HEK293 (cell line): ENCODE measurements around the gene ZDHHC14.

Source experiments
- CTCF ChIA-PET: fragments of 350-600 bp; formaldehyde crosslinking; extraction: SDS; loops from one replicate; lab custom pipeline; 2021; ENCODE audit warnings: antibody characterized with exemption; lab: Yijun Ruan, JAX
- POLR2A ChIA-PET: fragments of 300-600 bp; formaldehyde crosslinking; extraction: SDS; loops from one replicate; lab custom pipeline; 2020; ENCODE audit warnings: antibody characterized with exemption, inconsistent platforms; lab: Yijun Ruan, JAX
- H3K27ac ChIP-seq: fragments of 200-500 bp; sonication (Bioruptor generic); 2 replicates; pipeline ENCODE4 v1.5.1; 2014; ENCODE audit warnings: low read depth, low read length, control low read depth, inconsistent platforms; ENCODE audit errors: extremely low read depth
- H3K36me3 ChIP-seq, 2 experiments: fragments of 200-500 bp in 1 of 2; sonication (Bioruptor generic) in 1 of 2; 1 replicate in 1 of 2; 2 replicates in 1 of 2; pipeline ENCODE4 v1.5.1; 2014 to 2017; ENCODE audit warnings: inconsistent platforms in 2 of 2, low read length in 2 of 2; ENCODE audit not compliant: control insufficient read depth in 2 of 2, insufficient read depth in 1 of 2
- H3K4me1 ChIP-seq: fragments of 200-500 bp; sonication (Bioruptor generic); 2 replicates; pipeline ENCODE4 v1.5.1; 2014; ENCODE audit warnings: mild to moderate bottlenecking, low read length, inconsistent platforms; ENCODE audit not compliant: control insufficient read depth, insufficient read depth
- H3K4me3 ChIP-seq: 2 replicates; pipeline ENCODE4 v1.5.1; 2011; ENCODE audit warnings: low read depth, mild to moderate bottlenecking, control low read depth, low read length, moderate library complexity
- H3K9me3 ChIP-seq: fragments of 200-500 bp; sonication (Bioruptor generic); 2 replicates; pipeline ENCODE4 v1.5.1; 2014; ENCODE audit warnings: low read depth, low read length, inconsistent platforms; ENCODE audit not compliant: control insufficient read depth, insufficient read depth
- BCL11A ChIP-seq: fragments of 450-650 bp; formaldehyde crosslinking; IDR thresholded peaks from 2 replicates; pipeline ENCODE4 v1.5.1; 2016; ENCODE audit warnings: low read depth, missing biosample characterization, missing genetic modification characterization
- IKZF3 ChIP-seq: fragments of 450-650 bp; IDR thresholded peaks from 2 replicates; pipeline ENCODE4 v1.5.0; 2018; ENCODE audit warnings: missing biosample characterization, mild to moderate bottlenecking, missing genetic modification characterization, moderate library complexity
- RBAK ChIP-seq: fragments of 450-650 bp; formaldehyde crosslinking; IDR thresholded peaks from 2 replicates; pipeline ENCODE4 v1.5.1; 2016; ENCODE audit warnings: missing biosample characterization, missing genetic modification characterization
- SETDB1 ChIP-seq: IDR thresholded peaks from one replicate; pipeline ENCODE4 v1.6.1; 2017; ENCODE audit warnings: mild to moderate bottlenecking, low read length, moderate library complexity, mixed read lengths; ENCODE audit not compliant: insufficient read length
- YY2 ChIP-seq: fragments of 450-650 bp; formaldehyde crosslinking; IDR thresholded peaks from 2 replicates; pipeline ENCODE4 v1.5.1; 2016; ENCODE audit warnings: missing biosample characterization, missing genetic modification characterization
- ZNF10 ChIP-seq: fragments of 450-650 bp; formaldehyde crosslinking; IDR thresholded peaks from 2 replicates; pipeline ENCODE4 v1.5.1; 2017; ENCODE audit warnings: missing biosample characterization, missing genetic modification characterization
- ZNF121 ChIP-seq: fragments of 450-650 bp; formaldehyde crosslinking; IDR thresholded peaks from 2 replicates; pipeline ENCODE4 v1.5.1; 2016; ENCODE audit warnings: missing biosample characterization, missing genetic modification characterization
- ZNF138 ChIP-seq: fragments of 450-650 bp; formaldehyde crosslinking; IDR thresholded peaks from 2 replicates; pipeline ENCODE4 v1.5.1; 2016; ENCODE audit warnings: missing biosample characterization, missing genetic modification characterization, borderline replicate concordance
- ZNF266 ChIP-seq: fragments of 450-650 bp; formaldehyde crosslinking; IDR thresholded peaks from 2 replicates; pipeline ENCODE4 v1.5.1; 2016; ENCODE audit warnings: missing biosample characterization, missing genetic modification characterization, low read depth
- ZNF501 ChIP-seq: fragments of 450-650 bp; formaldehyde crosslinking; IDR thresholded peaks from 2 replicates; pipeline ENCODE4 v1.5.1; 2016; ENCODE audit warnings: missing biosample characterization, missing genetic modification characterization
- ZNF548 ChIP-seq: fragments of 450-650 bp; formaldehyde crosslinking; IDR thresholded peaks from 2 replicates; pipeline ENCODE4 v1.5.1; 2016; ENCODE audit warnings: missing biosample characterization, missing genetic modification characterization
- ZNF596 ChIP-seq: fragments of 450-650 bp; IDR thresholded peaks from 2 replicates; pipeline ENCODE4 v1.5.0; 2018; ENCODE audit warnings: missing biosample characterization, mild to moderate bottlenecking, missing genetic modification characterization, moderate library complexity
- ZNF610 ChIP-seq: fragments of 450-650 bp; formaldehyde crosslinking; IDR thresholded peaks from 2 replicates; pipeline ENCODE4 v1.5.1; 2016; ENCODE audit warnings: missing biosample characterization, missing genetic modification characterization, borderline replicate concordance
- ZNF623 ChIP-seq: fragments of 450-650 bp; formaldehyde crosslinking; IDR thresholded peaks from 2 replicates; pipeline ENCODE4 v1.5.1; 2016; ENCODE audit warnings: missing biosample characterization, missing genetic modification characterization
- ZNF654 ChIP-seq: fragments of 450-650 bp; formaldehyde crosslinking; IDR thresholded peaks from 2 replicates; pipeline ENCODE4 v1.5.1; 2016; ENCODE audit warnings: low read depth, missing biosample characterization, missing genetic modification characterization
- ZNF768 ChIP-seq: fragments of 450-650 bp; formaldehyde crosslinking; IDR thresholded peaks from 2 replicates; pipeline ENCODE4 v1.5.1; 2018; ENCODE audit warnings: missing biosample characterization, mild to moderate bottlenecking, missing genetic modification characterization
- ZNF791 ChIP-seq: fragments of 450-650 bp; formaldehyde crosslinking; IDR thresholded peaks from 2 replicates; pipeline ENCODE4 v1.5.1; 2016; ENCODE audit warnings: missing biosample characterization, missing genetic modification characterization
- ZNF830 ChIP-seq: fragments of 450-650 bp; IDR thresholded peaks from 2 replicates; pipeline ENCODE4 v1.5.0; 2018; ENCODE audit warnings: missing biosample characterization, missing genetic modification characterization, low read depth, mild to moderate bottlenecking, moderate library complexity
- ZSCAN30 ChIP-seq: fragments of 450-650 bp; IDR thresholded peaks from 2 replicates; pipeline ENCODE4 v1.5.1; 2018; ENCODE audit warnings: missing biosample characterization, mild to moderate bottlenecking, missing genetic modification characterization, moderate library complexity
- TF ChIP-seq, protein P1 (sequence below): fragments of 450-650 bp; formaldehyde crosslinking; IDR thresholded peaks from 2 replicates; pipeline ENCODE4 v1.5.1; 2016; ENCODE audit warnings: missing biosample characterization, missing genetic modification characterization
- TF ChIP-seq, protein P2 (sequence below): fragments of 450-650 bp; formaldehyde crosslinking; conservative IDR thresholded peaks from 2 replicates; pipeline ENCODE4 v1.5.1; 2016; ENCODE audit warnings: low read depth, missing biosample characterization, missing genetic modification characterization

Gene ZDHHC14

DNA sequence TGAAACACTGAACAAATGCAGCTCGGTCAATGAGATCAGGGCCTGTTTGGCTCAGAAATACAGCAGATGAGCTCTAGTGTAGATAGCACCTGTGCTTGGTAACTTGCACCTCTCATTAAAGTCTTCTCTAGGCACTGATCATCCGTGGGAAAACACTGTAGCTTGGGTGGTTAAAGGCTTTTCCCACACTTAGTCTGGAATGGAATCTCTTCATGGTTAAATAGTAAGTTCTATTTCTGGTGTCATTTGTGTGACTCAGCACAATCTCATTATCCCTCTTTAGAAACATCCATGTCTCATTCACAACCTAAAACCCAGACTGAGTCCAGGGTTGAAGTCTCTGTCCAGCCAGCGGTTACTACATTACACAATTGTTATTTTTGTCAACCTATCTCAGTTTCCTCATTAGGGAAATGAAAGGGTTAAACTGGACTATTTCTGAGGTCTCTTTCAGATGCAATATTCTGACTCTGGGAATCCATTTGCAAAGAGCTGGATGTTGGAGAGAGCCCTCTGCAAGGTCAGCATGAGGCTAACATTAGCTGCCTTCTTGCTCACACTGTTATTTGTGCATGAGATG lies 125.0 kb downstream of the ZDHHC14 start:
- Histone ChIP-seq H3K9me3 (no peaks in the 10 kb centered on the region), H3K27ac (no peak overlapping the region), H3K4me3 (no peak overlapping the region), H3K36me3 (no peaks in the 10 kb centered on the region), H3K4me1 (no peaks in the 10 kb centered on the region)
- TF ChIP-seq SETDB1 (peak; percentile 99), ZNF548 (tag by site-specific recombination) (no peak)
- TF ChIP-seq, protein P1, sequence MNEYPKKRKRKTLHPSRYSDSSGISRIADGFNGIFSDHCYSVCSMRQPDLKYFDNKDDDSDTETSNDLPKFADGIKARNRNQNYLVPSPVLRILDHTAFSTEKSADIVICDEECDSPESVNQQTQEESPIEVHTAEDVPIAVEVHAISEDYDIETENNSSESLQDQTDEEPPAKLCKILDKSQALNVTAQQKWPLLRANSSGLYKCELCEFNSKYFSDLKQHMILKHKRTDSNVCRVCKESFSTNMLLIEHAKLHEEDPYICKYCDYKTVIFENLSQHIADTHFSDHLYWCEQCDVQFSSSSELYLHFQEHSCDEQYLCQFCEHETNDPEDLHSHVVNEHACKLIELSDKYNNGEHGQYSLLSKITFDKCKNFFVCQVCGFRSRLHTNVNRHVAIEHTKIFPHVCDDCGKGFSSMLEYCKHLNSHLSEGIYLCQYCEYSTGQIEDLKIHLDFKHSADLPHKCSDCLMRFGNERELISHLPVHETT: no peak
- ChIA-PET POLR2A (no interaction called here), CTCF (interaction anchor here (0.7 kb wide), 1 partner anchor 40 kb away, joined by 3 read pairs; no protein-coding TSS in a partner anchor)

DNA sequence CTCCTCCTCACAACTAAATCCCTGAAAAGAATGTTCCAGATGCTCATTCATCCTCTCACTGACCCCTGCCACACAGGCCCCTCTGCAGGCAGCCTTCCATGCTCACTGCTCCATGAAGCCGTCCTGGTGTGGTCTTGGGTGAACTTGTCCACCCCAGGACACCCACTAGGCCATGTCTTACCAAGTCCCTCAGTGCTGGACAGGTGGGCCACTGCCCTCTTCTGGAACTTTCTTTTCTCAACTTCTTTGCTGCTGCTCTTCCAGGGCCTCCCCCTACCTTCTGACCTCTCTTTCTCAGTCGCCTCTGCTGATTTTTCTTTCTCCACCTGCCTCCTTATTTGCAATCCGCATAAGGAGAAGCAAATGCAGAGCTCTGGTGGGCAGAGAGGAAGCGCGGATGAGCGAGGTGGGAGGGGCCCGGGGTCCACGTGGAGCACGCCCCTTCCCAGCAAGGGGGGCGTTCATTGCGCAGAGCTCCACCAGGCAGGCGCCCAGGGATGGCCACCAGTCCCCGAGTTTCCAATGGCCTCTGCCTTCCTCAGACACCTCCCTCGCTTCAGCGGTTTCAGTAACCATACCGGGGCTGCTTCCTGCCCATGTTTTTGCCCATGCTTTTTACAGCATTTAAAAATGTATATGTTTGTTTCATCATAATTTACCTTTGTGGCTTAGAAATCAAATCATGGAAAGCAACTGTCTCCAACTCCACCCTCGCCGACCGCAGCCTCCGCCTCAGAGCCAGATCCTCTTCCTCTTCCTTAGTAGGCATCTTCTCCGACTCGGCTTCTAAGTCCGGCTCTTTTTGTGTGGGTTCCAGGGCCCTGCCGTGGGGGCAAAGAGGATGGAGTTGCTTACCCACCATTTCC lies 129.6 kb downstream of the ZDHHC14 start:
- POLR2A ChIA-PET: no interaction called here
- TF ChIP-seq BCL11A (tag by site-specific recombination) (no peak), ZNF610 (tag by site-specific recombination) (no peak), ZNF768 (tag by site-specific recombination) (no peak), RBAK (tag by site-specific recombination) (no peak), ZNF791 (tag by site-specific recombination) (no peak), ZNF10 (tag by site-specific recombination) (no peak), ZNF121 (tag by site-specific recombination) (no peak), ZNF623 (tag by site-specific recombination) (no peak), ZSCAN30 (no peak), ZNF266 (tag by site-specific recombination) (no peak), ZNF654 (no peak), ZNF138 (tag by site-specific recombination) (no peak), YY2 (no peak), ZNF501 (no peak), IKZF3 (tag by site-specific recombination) (no peak), ZNF830 (no peak), ZNF596 (tag by site-specific recombination) (no peak)
- TF ChIP-seq, protein P2, sequence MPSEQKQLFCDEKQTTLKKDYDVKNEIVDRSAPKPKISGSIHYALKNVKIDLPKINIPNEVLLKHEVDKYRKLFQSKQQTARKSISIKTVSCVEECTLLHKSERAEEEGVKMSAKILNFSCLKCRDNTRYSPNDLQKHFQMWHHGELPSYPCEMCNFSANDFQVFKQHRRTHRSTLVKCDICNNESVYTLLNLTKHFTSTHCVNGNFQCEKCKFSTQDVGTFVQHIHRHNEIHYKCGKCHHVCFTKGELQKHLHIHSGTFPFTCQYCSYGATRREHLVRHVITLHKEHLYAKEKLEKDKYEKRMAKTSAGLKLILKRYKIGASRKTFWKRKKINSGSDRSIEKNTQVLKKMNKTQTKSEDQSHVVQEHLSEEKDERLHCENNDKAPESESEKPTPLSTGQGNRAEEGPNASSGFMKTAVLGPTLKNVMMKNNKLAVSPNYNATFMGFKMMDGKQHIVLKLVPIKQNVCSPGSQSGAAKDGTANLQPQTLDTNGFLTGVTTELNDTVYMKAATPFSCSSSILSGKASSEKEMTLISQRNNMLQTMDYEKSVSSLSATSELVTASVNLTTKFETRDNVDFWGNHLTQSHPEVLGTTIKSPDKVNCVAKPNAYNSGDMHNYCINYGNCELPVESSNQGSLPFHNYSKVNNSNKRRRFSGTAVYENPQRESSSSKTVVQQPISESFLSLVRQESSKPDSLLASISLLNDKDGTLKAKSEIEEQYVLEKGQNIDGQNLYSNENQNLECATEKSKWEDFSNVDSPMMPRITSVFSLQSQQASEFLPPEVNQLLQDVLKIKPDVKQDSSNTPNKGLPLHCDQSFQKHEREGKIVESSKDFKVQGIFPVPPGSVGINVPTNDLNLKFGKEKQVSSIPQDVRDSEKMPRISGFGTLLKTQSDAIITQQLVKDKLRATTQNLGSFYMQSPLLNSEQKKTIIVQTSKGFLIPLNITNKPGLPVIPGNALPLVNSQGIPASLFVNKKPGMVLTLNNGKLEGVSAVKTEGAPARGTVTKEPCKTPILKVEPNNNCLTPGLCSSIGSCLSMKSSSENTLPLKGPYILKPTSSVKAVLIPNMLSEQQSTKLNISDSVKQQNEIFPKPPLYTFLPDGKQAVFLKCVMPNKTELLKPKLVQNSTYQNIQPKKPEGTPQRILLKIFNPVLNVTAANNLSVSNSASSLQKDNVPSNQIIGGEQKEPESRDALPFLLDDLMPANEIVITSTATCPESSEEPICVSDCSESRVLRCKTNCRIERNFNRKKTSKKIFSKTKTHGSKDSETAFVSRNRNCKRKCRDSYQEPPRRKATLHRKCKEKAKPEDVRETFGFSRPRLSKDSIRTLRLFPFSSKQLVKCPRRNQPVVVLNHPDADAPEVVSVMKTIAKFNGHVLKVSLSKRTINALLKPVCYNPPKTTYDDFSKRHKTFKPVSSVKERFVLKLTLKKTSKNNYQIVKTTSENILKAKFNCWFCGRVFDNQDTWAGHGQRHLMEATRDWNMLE (tag by site-specific recombination): no peak
- CTCF ChIA-PET: no interaction called here
- Histone ChIP-seq H3K9me3 (no peaks in the 10 kb centered on the region), H3K36me3 (no peaks in the 10 kb centered on the region), H3K27ac (no peak overlapping the region), H3K4me1 (no peaks in the 10 kb centered on the region), H3K4me3 (no peak overlapping the region)
